SU-DHL-6 (cell line): ENCODE results near the gene ZNF74.

ENCODE experiments used
- H2AFZ ChIP-seq: fragments of 200-600 bp; sonication (generic); 2 replicates; pipeline ENCODE4 v1.6.1; 2014; ENCODE audit warnings: low read depth, mild to moderate bottlenecking, moderate library complexity, mixed read lengths, antibody characterized with exemption, low read length; ENCODE audit not compliant: severe bottlenecking
- H3F3A ChIP-seq: fragments of 200-600 bp; shearing (Covaris generic); 2 replicates; pipeline ENCODE4 v1.6.0; 2016; ENCODE audit warnings: antibody characterized with exemption, mild to moderate bottlenecking; ENCODE audit not compliant: insufficient read depth
- H3K27ac ChIP-seq: fragments of 200-600 bp; sonication (generic); 2 replicates; pipeline ENCODE4 v1.5.1; 2016; ENCODE audit warnings: low read depth, mild to moderate bottlenecking, low read length, moderate library complexity, mixed read lengths
- H3K27me3 ChIP-seq: fragments of 200-600 bp; sonication (generic), shearing (Covaris generic); 2 replicates; pipeline ENCODE4 v1.6.0; 2014; ENCODE audit warnings: mild to moderate bottlenecking, low read length
- H3K36me3 ChIP-seq: fragments of 200-600 bp; sonication (generic); 2 replicates; pipeline ENCODE4 v1.6.1; 2014; ENCODE audit warnings: mild to moderate bottlenecking, low read length, mixed read lengths
- H3K4me2 ChIP-seq: fragments of 300-600, 200-600 bp; shearing (Covaris generic), sonication (generic); 2 replicates; pipeline ENCODE4 v1.6.0; 2014; ENCODE audit warnings: low read length, low read depth, mild to moderate bottlenecking; ENCODE audit not compliant: poor library complexity, severe bottlenecking
- H3K4me3 ChIP-seq: fragments of 200-600 bp; sonication (generic); 2 replicates; pipeline ENCODE4 v1.5.1; 2014; ENCODE audit warnings: antibody characterized with exemption, low read length, mild to moderate bottlenecking, mixed read lengths; ENCODE audit not compliant: insufficient read depth, poor library complexity, severe bottlenecking
- H3K79me2 ChIP-seq: fragments of 200-600 bp; sonication (generic); 2 replicates; pipeline ENCODE4 v1.6.1; 2014; ENCODE audit warnings: mild to moderate bottlenecking, low read length, moderate library complexity; ENCODE audit not compliant: insufficient read depth
- H3K9ac ChIP-seq: fragments of 200-600 bp; sonication (generic); 2 replicates; pipeline ENCODE4 v1.7.0; 2014; ENCODE audit warnings: mild to moderate bottlenecking, low read length
- H3K9me2 ChIP-seq: fragments of 200-600 bp; sonication (generic); replicated peaks from 2 replicates; pipeline ENCODE4 v1.6.1; 2014; ENCODE audit warnings: low read length; ENCODE audit not compliant: insufficient read depth
- H3K9me3 ChIP-seq: fragments of 200-600 bp; sonication (generic); 2 replicates; pipeline ENCODE4 v1.6.1; 2014; ENCODE audit warnings: low read length, mixed read lengths; ENCODE audit not compliant: insufficient read depth
- H4K20me1 ChIP-seq: fragments of 200-600 bp; sonication (generic); 2 replicates; pipeline ENCODE4 v1.6.1; 2014; ENCODE audit warnings: low read depth, mild to moderate bottlenecking, antibody characterized with exemption, low read length, moderate library complexity, mixed read lengths
- EZH2phosphoT487 ChIP-seq: fragments of 200-600 bp; sonication (generic), shearing (Covaris generic); conservative IDR thresholded peaks from 2 replicates; pipeline ENCODE4 v1.6.1; 2018; ENCODE audit warnings: mild to moderate bottlenecking, antibody characterized with exemption, low read length, moderate library complexity, mixed read lengths
- TF ChIP-seq, protein P1 (sequence below): fragments of 200-600 bp; sonication (generic); IDR thresholded peaks from one replicate; pipeline ENCODE4 v1.5.1; 2017; ENCODE audit warnings: antibody characterized with exemption, mild to moderate bottlenecking, low read length, moderate library complexity; ENCODE audit not compliant: insufficient read depth, poor library complexity, severe bottlenecking

The ZNF74 gene

GRCh38 chr22:20427945-20428417 lies 34.0 kb downstream of the ZNF74 start:
- no peaks in the 10 kb centered on the region for H3K9me2 ChIP-seq
- no peaks in the 10 kb centered on the region for H3K36me3 ChIP-seq
- no peaks in the 10 kb centered on the region for H4K20me1 ChIP-seq
- H3K9ac ChIP-seq = no peak overlapping the region
- no peaks in the 10 kb centered on the region for H3K79me2 ChIP-seq
- no peak overlapping the region for H2AFZ ChIP-seq
- no peaks in the 10 kb centered on the region for H3F3A ChIP-seq
- H3K27me3 ChIP-seq = no peaks in the 10 kb centered on the region
- H3K27ac ChIP-seq = no peak overlapping the region
- H3K4me2 ChIP-seq = no peak overlapping the region
- TF ChIP-seq, protein P1, sequence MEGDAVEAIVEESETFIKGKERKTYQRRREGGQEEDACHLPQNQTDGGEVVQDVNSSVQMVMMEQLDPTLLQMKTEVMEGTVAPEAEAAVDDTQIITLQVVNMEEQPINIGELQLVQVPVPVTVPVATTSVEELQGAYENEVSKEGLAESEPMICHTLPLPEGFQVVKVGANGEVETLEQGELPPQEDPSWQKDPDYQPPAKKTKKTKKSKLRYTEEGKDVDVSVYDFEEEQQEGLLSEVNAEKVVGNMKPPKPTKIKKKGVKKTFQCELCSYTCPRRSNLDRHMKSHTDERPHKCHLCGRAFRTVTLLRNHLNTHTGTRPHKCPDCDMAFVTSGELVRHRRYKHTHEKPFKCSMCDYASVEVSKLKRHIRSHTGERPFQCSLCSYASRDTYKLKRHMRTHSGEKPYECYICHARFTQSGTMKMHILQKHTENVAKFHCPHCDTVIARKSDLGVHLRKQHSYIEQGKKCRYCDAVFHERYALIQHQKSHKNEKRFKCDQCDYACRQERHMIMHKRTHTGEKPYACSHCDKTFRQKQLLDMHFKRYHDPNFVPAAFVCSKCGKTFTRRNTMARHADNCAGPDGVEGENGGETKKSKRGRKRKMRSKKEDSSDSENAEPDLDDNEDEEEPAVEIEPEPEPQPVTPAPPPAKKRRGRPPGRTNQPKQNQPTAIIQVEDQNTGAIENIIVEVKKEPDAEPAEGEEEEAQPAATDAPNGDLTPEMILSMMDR = no peak
- no peak for TF ChIP-seq EZH2phosphoT487
- H3K4me3 ChIP-seq = no peak overlapping the region
- H3K9me3 ChIP-seq = no peaks in the 10 kb centered on the region

- Histone ChIP-seq H4K20me1 (no peaks in the 10 kb centered on the region), H3K9me2 (no peaks in the 10 kb centered on the region), H2AFZ (no peak overlapping the region), H3K4me2 (no peak overlapping the region), H3K9me3 (no peaks in the 10 kb centered on the region), H3K27ac (no peak overlapping the region), H3K4me3 (no peak overlapping the region), H3K79me2 (no peaks in the 10 kb centered on the region), H3K36me3 (no peaks in the 10 kb centered on the region), H3K27me3 (no peaks in the 10 kb centered on the region), H3F3A (no peaks in the 10 kb centered on the region), H3K9ac (no peak overlapping the region)
- no peak for TF ChIP-seq EZH2phosphoT487
- TF ChIP-seq, protein P1 = no peak
Measured at GRCh38 chr22:20428496-20429253, 34.7 kb downstream of the ZNF74 start.

- H3K9me3 ChIP-seq = no peaks in the 10 kb centered on the region
- no peaks in the 10 kb centered on the region for H4K20me1 ChIP-seq
- no peaks in the 10 kb centered on the region for H3K27me3 ChIP-seq
- H3K4me3 ChIP-seq = no peak overlapping the region
- no peaks in the 10 kb centered on the region for H3K9me2 ChIP-seq
- TF ChIP-seq, protein P1 = no peak
- TF ChIP-seq EZH2phosphoT487 = no peak
- no peaks in the 10 kb centered on the region for H3K79me2 ChIP-seq
- H3K4me2 ChIP-seq = no peak overlapping the region
- no peak overlapping the region for H2AFZ ChIP-seq
- H3K36me3 ChIP-seq = no peaks in the 10 kb centered on the region
- H3F3A ChIP-seq = no peaks in the 10 kb centered on the region
- H3K27ac ChIP-seq = no peak overlapping the region
- H3K9ac ChIP-seq = no peak overlapping the region
Measured at GRCh38 chr22:20429254-20430100, 35.5 kb downstream of the ZNF74 start.
